GM15510 (cell line): ENCODE data around the gene NCAM2.

Source experiments
- POLR2A ChIP-seq: IDR thresholded peaks from 3 replicates; pipeline ENCODE4 v1.6.1; 2011; ENCODE audit warnings: borderline replicate concordance; ENCODE audit not compliant: insufficient read length; ENCODE audit errors: extremely low read depth

The NCAM2 gene

DNA sequence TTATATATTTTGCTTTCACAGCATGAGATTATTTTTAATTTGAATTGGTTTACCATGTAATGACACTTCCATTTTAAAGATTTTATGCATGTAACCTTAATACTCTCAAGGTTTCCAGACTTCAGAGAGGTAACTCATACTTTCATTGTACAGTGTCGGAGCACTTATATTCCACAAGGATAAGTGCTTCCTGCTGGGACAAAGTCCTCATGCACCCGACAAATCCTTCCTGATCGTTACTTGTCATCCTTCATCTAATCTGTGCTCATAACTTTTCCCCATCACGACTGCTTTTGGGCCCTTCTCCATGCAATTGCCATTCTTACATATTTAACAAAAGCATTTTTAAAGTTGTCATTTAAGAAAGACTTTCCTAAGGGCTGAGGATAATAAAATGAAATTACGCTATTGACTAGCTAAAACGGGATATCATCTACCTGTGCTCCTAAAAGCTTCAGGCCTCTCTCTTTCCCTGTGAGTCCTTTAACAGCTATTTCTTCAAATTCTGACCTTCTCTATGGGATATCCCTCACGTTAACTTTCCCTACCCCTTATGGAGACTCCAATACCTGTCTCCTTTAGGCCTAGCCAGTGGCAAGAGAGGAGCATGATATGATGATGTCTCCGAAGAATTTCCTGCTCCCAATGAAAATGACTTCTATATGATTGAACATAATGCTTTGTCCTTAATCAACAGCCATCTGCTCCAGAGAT is 59.3 kb downstream of the NCAM2 start:
- no peak for TF ChIP-seq POLR2A

GRCh38 chr21:21063828-21064227 is 65.6 kb downstream of the NCAM2 start:
- TF ChIP-seq POLR2A = no peak

GRCh38 chr21:21064353-21064752 is 66.1 kb downstream of the NCAM2 start:
- no peak for TF ChIP-seq POLR2A

- TF ChIP-seq POLR2A = no peak
These were observed 69.2 kb downstream of the NCAM2 start for GRCh38 chr21:21067375-21067774.

DNA sequence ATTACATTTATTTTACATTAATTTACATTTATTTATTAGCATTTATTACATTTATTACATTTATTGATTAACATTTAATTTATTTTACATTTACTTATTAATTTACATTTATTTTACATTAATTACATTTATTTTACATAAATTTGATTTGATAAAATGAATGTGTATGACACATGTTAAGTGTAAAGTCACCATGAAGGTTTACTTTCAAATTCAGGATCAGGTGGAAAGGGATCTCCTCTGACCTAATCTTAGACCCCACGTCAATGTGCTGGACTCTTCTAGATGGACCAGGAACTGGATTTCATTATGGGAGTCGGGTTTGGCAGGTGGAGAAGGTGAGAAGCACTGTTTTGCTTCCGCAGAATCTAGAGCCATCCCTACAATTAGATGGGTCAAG is 76.1 kb downstream of the NCAM2 start:
- TF ChIP-seq POLR2A = no peak

GRCh38 chr21:21076051-21076450 is 77.8 kb downstream of the NCAM2 start:
- TF ChIP-seq POLR2A = no peak

- TF ChIP-seq POLR2A = no peak
These were observed 78.3 kb downstream of the NCAM2 start for GRCh38 chr21:21076491-21076890.

DNA sequence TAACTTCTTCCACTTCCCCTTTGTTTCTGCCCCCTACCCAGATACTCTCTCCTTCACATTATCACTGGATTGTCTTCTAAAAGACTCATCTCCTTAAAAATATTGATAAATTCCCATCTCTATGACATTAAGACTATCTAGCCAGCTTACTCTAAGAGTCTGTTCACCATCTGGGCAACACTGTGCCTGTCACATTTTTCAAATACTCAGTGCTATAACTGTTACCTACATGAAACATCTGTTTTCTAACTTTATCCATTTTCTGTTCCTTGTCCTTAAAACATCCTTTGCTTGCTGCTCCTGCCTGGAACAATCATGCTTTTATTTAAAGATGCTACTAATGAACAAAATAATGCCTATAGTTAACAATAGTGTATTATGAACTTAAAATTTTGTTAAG is 81.4 kb downstream of the NCAM2 start:
- no peak for TF ChIP-seq POLR2A

GRCh38 chr21:21084179-21084578 is 86.0 kb downstream of the NCAM2 start:
- TF ChIP-seq POLR2A = no peak

DNA sequence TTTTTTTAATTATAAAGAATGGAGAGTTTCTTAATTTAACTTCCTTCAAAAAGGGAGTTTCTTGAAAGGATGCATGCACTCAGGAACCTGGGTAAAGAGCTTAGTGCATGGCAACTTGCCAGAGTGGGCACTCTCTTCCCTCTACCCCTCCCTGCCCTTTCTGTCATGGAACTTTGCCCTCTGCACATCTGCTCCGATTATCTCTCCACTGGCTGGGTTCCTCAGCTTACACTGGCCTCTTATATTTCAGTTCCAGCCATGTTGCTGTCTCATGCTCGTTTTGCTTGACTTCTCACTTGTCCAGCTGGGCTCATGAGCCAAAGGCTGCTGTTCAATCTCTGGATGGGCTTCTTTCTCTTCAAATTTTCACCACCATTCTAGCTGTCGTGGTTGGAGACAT is 87.0 kb downstream of the NCAM2 start:
- TF ChIP-seq POLR2A = no peak

GRCh38 chr21:21096956-21097355 is 98.7 kb downstream of the NCAM2 start:
- no peak for TF ChIP-seq POLR2A

DNA sequence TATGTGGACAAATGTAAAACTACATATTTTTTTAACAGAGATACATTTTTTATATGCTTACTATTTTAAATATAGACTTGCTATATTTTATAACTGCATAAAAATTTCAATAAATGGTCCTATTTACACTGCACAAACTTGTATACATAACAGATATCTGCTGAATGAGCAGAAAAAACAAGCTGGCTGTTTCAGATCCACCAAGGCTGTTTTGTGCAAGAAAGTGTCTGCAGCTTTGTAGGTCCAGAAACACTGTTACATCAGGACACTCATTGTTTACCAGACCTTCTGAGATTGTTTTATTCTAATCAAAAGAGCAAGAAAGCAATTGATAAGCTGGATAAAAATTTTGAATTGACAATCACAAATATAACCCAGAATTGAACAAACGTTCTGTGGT is 99.3 kb downstream of the NCAM2 start:
- no peak for TF ChIP-seq POLR2A

DNA sequence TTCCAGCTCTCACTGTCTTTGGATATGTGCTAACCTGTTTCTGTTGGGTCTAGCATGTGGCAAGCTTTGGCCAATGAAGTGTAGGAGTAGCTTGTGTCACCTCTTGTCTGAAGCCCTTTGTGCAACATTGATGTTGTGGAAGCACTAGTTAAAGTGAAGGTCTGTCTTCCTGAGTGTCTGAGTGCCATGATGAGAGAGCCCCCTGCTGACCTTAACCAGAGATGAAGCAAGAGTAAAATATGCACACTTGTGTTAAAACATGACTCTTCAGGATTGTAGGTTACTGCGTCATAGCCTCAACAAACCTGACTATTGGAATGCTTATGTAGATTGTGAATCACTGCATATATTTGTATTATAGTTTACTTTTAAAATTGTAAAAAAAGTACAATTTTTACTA is 103.7 kb downstream of the NCAM2 start:
- no peak for TF ChIP-seq POLR2A

GRCh38 chr21:21102896-21103295 is 104.7 kb downstream of the NCAM2 start:
- no peak for TF ChIP-seq POLR2A

DNA sequence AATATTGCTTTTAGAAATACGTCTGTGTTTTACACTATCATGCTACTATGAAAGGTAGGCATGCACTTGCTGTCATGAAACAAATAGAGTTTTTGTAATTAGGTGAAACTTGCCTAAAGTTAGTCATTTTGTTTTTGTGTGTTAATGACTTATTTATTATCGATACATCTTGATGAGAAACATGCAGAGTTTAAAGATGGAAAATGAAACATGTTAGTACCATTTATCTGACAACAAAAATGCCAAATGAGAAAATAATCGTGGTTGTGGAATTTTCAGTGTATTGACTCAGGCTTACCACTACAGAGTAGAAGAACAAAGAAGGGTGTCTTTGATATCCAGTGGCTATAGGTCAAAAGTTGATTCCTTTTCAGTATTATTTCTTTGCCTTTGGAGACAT is 105.5 kb downstream of the NCAM2 start:
- no peak for TF ChIP-seq POLR2A

GRCh38 chr21:21109736-21110135 is 111.5 kb downstream of the NCAM2 start:
- no peak for TF ChIP-seq POLR2A
